ENCODE measurements around the gene SLC66A2. TPM values are rescaled to one million over a fixed set of nuclear protein-coding genes. Genes with fewer than 3 reads are reported as not detected.

Gene SLC66A2
- total RNA-seq, 2 experiments from 2014 or later = 44.5 to 44.8 TPM

GRCh38 chr18:79928563-79928960 lies 22.9 kb downstream of the SLC66A2 start:
- H3K27ac Mint-ChIP-seq = no peak overlapping the region
- H3K36me3 ChIP-seq (ENCODE audit: insufficient read depth, low read length) = peaks cover 33% of the 10 kb centered on the region
- peaks cover 5% of the 10 kb centered on the region for H3K4me1 Mint-ChIP-seq (ENCODE audit: low read depth)
- peaks cover 92% of the 10 kb centered on the region for H3K36me3 Mint-ChIP-seq (ENCODE audit: low read depth)
- no peak overlapping the region for H3K4me3 Mint-ChIP-seq
- peaks cover 3% of the 10 kb centered on the region for H3K4me1 ChIP-seq (ENCODE audit: insufficient read depth, low read length)
- POLR2A ChIA-PET = no interaction called here
- intact Hi-C loops (cut with DNase I, micrococcal nuclease) = no loop called here
- CTCF ChIA-PET = no interaction called here
- no peaks in the 10 kb centered on the region for H3K27me3 Mint-ChIP-seq
- peaks cover 25% of the 10 kb centered on the region for H3K9me3 Mint-ChIP-seq
- peaks cover 27 to 32% of the 10 kb centered on the region in 2 experiments for H3K9me3 ChIP-seq (ENCODE audit: control insufficient read depth in 1 of 2, insufficient read depth in 1 of 2, low read length in 2 of 2)
- DNase-seq = peak in 2 of 14 experiments; percentile 1 to 26
- no peak overlapping the region for H3K27ac ChIP-seq (ENCODE audit: low read depth in 1 of 2, low read length in 2 of 2)
- no peak overlapping the region for H3K4me3 ChIP-seq (ENCODE audit: low read length)
- TF ChIP-seq, protein P1, sequence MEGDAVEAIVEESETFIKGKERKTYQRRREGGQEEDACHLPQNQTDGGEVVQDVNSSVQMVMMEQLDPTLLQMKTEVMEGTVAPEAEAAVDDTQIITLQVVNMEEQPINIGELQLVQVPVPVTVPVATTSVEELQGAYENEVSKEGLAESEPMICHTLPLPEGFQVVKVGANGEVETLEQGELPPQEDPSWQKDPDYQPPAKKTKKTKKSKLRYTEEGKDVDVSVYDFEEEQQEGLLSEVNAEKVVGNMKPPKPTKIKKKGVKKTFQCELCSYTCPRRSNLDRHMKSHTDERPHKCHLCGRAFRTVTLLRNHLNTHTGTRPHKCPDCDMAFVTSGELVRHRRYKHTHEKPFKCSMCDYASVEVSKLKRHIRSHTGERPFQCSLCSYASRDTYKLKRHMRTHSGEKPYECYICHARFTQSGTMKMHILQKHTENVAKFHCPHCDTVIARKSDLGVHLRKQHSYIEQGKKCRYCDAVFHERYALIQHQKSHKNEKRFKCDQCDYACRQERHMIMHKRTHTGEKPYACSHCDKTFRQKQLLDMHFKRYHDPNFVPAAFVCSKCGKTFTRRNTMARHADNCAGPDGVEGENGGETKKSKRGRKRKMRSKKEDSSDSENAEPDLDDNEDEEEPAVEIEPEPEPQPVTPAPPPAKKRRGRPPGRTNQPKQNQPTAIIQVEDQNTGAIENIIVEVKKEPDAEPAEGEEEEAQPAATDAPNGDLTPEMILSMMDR (IDR thresholded peaks at IDR 0.05) = no peak
- H3K27me3 ChIP-seq (ENCODE audit: control insufficient read depth in 1 of 2, insufficient read depth in 2 of 2, low read length in 2 of 2) = no peaks in the 10 kb centered on the region
- no peak for ATAC-seq (ENCODE audit: poor library complexity)

DNA sequence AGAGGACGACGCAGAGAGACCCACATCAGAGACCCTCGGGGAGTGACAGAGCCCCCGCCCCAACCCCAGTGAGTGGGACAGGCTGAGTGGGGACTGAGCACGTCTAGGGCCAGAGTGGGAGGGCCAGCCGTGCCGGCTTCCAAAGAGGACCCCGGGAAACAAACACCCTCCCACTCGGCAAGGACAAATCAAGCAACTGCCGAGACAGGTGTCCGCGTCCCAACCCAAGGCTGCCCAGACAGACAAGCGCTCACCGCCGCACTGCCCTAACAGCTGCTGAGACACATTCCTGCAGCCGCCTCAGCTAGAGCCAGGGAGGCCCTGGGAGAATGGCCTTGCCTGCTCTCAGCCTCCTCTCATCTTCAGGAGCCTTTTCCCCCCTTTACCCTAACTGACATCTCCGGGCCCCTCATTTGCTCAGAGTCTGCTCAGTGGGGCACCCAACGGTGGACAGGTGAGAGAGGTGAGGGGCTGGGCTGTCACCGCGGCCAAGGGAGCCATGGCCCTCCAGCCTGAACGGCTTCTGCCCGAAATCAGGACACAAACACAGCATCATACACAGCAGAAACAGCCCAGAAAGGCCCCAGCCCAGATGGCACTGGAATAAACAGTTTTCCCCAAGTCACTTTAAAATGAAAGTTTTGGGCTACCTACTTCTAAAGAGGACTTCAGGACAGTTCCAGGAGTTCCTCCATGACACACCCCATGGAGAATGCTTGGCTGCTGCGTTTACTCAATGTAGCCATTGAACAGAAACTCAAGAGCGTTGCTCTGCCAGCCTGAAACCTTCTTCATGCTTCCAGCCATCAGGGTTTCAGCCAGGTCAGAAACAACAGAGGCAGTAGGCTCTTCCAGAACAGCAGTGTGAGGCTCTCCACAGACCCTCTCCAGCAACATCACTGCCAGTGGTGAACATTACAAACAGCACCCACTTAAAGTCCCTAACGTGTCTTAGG lies 23.6 kb downstream of the SLC66A2 start:
- CTCF ChIA-PET = no interaction called here
- H3K4me3 Mint-ChIP-seq = no peak overlapping the region
- peaks cover 5% of the 10 kb centered on the region for H3K4me1 Mint-ChIP-seq (ENCODE audit: low read depth)
- intact Hi-C loops (cut with DNase I, micrococcal nuclease) = no loop called here
- TF ChIP-seq, protein P1 (IDR thresholded peaks at IDR 0.05) = no peak
- H3K27ac Mint-ChIP-seq = no peak overlapping the region
- POLR2A ChIA-PET = no interaction called here
- DNase-seq = peak in 2 of 14 experiments; percentile 3 to 23
- Histone ChIP-seq H3K27me3 (ENCODE audit: control insufficient read depth in 1 of 2, insufficient read depth in 2 of 2, low read length in 2 of 2) (no peaks in the 10 kb centered on the region), H3K4me3 (ENCODE audit: low read length) (no peak overlapping the region), H3K4me1 (ENCODE audit: insufficient read depth, low read length) (peaks cover 3% of the 10 kb centered on the region), H3K9me3 (ENCODE audit: control insufficient read depth in 1 of 2, insufficient read depth in 1 of 2, low read length in 2 of 2) (peaks cover 25 to 26% of the 10 kb centered on the region in 2 experiments), H3K36me3 (ENCODE audit: insufficient read depth, low read length) (peaks cover 33% of the 10 kb centered on the region), H3K27ac (ENCODE audit: low read depth in 1 of 2, low read length in 2 of 2) (no peak overlapping the region)
- ATAC-seq (ENCODE audit: poor library complexity) = no peak
- peaks cover 89% of the 10 kb centered on the region for H3K36me3 Mint-ChIP-seq (ENCODE audit: low read depth)
- H3K27me3 Mint-ChIP-seq = no peaks in the 10 kb centered on the region
- peaks cover 20% of the 10 kb centered on the region for H3K9me3 Mint-ChIP-seq

- ATAC-seq (ENCODE audit: poor library complexity) (no peak), DNase-seq (peak in 2 of 14 experiments; percentile 2 to 31)
- peaks cover 3% of the 10 kb centered on the region for H3K4me1 ChIP-seq (ENCODE audit: insufficient read depth, low read length)
- H3K4me3 Mint-ChIP-seq = no peak overlapping the region
- peaks cover 15% of the 10 kb centered on the region for H3K9me3 Mint-ChIP-seq
- H3K4me3 ChIP-seq (ENCODE audit: low read length) = no peak overlapping the region
- H3K4me1 Mint-ChIP-seq (ENCODE audit: low read depth) = peaks cover 5% of the 10 kb centered on the region
- no peaks in the 10 kb centered on the region for H3K27me3 Mint-ChIP-seq
- POLR2A ChIA-PET = no interaction called here
- intact Hi-C loops (cut with DNase I, micrococcal nuclease) = no loop called here
- CTCF ChIA-PET = no interaction called here
- peaks cover 20 to 26% of the 10 kb centered on the region in 2 experiments for H3K9me3 ChIP-seq (ENCODE audit: control insufficient read depth in 1 of 2, insufficient read depth in 1 of 2, low read length in 2 of 2)
- H3K27me3 ChIP-seq (ENCODE audit: control insufficient read depth in 1 of 2, insufficient read depth in 2 of 2, low read length in 2 of 2) = no peaks in the 10 kb centered on the region
- H3K27ac ChIP-seq (ENCODE audit: low read depth in 1 of 2, low read length in 2 of 2) = no peak overlapping the region
- H3K36me3 Mint-ChIP-seq (ENCODE audit: low read depth) = peaks cover 87% of the 10 kb centered on the region
- TF ChIP-seq, protein P1 (IDR thresholded peaks at IDR 0.05) = no peak
- H3K36me3 ChIP-seq (ENCODE audit: insufficient read depth, low read length) = peaks cover 33% of the 10 kb centered on the region
- H3K27ac Mint-ChIP-seq = no peak overlapping the region
Measured at GRCh38 chr18:79926715-79927606, 24.5 kb downstream of the SLC66A2 start.

Measured in CD4-positive, alpha-beta T cell (primary cell).